M059J (cell line): Measurements from ENCODE around the gene OCA2. TPM values are rescaled to one million over a fixed set of nuclear protein-coding genes. Genes with fewer than 3 reads are reported as not detected.
"Not testable (repeated sequence)": the region's sequence is repeated elsewhere in the genome, so short reads cannot be mapped to it uniquely, and the experiment has no call there.

Experiments used
- DNase-seq: peaks from one replicate; pipeline ENCODE4 v3.0.0-alpha.2; 2012; ENCODE audit warnings: low read depth
- total RNA-seq: library from RNA; depleted of rRNA; stranded (reverse); fragments of >200 nt; shearing (Covaris generic); gene quantifications from 2 replicates; pipeline ENCODE4 v1.2.3, GENCODE V29; 2014

Gene OCA2
- total RNA-seq, 1 experiment from 2014 or later = not detected

DNA sequence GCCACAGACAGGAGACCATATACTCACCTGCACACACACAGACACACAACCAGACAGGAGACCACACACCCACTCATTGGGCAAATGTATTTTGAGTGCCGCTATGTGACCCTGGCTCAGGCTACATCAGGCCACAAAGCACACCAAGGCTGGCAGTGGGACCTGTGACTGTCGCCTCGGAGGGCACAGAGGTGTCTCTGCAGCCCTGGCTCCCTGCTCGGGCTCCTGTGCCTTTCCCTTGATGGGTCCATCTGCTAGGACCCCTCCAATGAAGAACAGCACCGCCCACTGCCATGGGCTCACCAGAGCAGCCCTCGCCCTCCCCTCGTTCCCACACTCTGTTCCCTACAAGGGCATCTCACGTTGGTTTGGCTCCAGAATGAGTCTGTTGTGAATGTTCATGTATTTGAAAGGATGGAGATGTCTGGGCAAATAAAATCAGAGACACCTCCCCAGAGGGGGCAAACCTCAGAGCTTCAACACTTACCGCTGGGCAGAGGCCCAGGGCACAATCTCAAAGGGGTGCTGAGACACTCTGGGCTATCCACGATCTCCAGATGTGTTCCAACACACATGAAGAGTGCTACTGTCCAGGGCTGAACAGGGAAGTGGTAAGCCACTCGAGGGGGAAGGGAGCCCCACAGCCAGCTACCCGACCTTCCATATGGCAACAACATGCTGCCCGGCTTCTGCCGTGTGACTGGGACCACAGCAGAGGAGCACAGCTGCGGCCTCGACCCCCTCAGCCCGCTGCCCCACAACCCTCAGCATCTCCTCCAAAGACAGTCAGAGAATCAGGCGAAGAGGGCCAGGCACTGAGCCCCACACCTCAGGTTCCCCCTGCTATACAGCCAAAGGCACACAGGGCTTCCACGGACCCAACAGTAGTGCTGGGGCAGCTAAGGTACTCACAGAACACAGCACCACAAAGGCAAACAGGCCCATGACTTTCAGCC lies 74.9 kb downstream of the OCA2 start:
- DNase-seq = no peak

DNA sequence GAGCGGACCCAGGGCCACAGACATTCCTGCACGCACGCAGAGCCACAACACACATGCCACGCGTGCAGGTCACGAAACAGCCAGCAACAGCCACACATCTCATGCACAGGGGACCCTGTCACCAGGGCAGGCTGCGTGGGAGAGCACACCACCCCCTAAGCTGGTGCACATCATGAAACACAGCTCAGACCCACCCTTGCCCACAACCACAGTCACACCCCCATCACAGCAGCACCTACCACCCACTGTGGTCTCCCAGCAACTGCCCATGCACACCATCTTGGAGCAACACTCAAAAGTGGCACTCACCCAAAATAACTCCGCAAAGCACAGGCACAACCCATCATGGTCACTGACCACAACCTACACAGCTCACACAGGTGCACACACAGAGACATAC lies 75.7 kb downstream of the OCA2 start:
- no peak for DNase-seq

DNA sequence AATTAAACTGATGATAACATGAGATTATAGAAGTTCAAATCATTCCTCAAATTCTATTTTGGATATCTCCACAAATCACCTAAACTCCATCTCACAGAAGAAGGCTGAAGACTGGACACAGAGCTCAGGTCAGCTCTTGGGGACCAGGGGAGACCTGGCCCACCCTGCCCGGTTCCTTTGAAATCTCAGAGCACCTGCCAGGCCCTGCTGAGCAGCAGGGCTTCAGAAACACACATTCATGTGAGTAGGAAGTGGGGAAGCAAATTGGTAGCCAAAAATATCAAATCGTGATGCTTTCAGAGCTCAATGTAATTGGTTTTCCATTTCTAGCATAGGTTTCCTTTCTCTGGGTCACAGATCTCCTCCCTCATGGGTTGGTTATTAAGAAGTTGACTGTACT lies 76.2 kb downstream of the OCA2 start:
- no peak for DNase-seq

DNA sequence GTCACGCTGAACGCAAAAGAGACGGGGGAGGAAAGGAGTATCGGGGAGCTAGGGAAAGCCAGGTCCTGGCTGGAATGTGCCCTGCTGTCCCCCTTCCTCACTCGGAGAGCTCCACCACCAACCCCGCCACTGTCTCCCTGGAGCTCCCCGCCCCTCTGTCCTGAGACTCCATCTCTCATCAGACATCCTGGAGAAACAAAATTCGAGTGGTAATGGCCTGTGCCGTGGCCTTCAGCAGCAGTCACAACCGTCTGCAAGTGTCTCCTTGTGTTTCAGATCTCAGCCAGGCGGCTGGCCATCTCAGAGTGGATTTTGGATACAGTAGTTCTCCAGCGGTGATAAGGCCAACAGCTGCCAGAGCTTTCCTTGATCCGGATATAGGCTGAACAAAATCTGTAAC lies 76.9 kb downstream of the OCA2 start:
- DNase-seq = no peak

DNA sequence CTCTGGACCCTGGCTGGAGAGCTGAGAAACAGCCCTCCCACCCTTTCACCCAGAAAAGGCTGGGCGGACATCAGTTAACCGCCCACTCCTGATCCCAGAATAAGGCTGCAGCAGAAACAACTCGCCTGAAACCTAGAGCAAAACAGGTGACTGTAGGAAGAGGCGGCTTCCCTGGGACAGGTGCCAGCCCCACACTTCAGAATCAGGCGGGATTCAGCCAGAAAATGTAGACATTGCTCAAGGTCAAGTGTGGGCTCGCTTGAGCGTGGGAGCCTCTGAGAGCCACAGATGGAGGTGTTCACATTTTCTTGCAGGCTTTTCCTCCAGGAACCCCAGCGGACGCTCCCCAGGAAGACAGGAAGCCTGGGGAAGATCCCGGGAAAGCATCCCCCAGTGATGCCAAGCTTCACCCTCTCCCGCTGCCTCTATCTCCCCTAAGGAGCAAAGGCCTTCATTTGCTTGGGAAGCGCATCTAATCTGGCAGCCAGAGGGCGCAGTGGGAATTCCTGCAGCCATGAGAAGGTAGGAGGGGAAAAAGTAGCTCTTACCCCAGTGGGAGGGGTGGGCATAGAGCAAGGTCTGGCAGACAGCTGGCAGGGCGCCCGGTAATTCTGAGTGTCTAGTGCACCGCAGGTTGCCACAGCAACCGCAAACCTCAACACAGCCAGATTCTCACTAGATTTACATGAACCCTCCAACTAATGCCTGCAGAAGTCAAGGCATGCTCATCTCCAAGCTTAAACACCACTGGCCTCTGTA lies 77.7 kb downstream of the OCA2 start:
- DNase-seq = peak; percentile 2

DNA sequence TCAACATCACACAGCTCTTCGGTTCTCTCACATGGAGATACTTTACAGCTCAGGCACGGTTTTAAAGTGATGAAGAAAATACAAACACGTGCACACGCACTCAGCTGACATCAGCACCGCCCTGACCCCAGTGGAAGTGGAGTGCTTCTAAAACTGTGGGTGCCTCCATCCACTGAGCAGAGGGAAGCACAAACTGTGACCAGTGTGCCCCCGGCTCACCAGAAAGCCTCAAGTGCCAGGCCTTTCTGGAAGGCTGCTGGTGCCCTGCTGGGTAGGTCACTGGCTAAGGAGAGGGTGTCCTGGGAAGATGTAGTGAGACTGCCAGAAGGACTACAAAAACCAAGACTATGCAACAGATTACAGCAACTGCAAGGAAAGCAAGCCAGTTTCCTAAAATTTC lies 78.5 kb downstream of the OCA2 start:
- no peak for DNase-seq

DNA sequence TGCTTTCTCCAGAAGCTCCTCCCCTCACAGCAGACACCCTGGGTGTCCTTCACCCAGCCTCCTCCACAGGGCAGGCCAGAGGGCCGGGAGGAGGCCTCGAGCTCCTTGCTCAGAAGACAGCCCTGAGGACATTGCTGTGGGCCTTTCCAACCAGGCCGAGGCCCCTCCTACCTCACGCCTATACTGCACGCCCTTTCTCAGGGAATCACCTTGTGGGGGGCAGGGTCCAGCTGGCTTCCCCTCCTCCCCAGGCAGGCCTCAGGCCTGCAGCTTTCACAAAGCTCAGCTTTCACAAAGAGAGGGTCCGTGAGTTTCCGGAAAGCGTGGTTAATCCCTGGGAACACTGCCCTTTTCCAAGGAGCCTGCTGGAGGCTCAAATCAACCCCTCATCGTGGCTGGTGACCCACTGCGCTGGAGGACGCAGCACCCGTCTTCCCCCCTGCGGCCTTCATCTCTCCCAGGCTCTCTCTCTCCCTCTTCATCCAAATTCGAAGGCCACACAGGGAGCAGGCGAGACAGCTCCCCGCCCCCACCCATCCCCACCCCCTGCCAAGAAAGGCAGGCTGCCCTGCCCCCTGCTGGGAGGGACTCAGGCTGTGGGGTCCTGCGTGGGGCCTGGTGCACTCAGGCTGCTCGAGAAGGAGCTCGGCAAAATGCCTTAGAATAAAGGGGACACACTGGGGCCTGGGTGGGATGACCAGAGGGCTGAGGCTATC lies 79.4 kb downstream of the OCA2 start:
- DNase-seq = no peak

DNA sequence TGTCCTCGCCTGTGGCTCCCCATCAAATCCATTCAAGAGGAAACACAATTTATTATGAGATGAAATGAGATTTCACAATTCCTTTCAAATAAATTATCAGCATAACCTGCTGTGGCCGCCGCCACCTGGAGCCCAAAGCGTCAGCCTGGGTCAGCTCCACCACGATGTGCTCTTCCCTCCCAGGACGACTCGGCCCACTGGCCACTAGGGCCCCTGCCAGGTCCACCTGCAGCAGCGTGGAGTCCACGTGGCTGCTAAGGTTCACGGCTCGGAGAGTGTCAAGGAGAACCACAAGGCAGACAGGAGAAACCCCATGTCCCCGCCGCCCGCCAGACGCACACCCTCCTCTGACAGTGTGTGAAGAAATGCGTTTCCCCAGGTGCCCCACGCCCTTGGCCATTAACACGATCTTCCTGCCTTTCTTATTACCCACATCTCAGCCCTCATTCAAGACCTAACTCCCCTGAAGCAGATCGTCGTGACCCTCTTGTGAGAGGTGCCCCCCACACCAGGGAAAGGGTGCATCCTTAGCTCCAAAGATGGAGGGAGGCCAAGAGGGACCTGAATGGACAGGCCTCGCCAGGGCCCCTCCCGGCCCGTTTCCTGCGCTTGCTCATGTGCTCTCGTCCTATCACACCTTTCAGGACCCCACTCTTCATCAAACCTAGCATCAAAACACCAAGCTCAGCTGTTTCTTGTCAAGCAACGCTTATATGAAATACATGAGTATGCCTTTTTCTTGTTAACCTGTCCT lies 80.6 kb downstream of the OCA2 start:
- DNase-seq = no peak

DNA sequence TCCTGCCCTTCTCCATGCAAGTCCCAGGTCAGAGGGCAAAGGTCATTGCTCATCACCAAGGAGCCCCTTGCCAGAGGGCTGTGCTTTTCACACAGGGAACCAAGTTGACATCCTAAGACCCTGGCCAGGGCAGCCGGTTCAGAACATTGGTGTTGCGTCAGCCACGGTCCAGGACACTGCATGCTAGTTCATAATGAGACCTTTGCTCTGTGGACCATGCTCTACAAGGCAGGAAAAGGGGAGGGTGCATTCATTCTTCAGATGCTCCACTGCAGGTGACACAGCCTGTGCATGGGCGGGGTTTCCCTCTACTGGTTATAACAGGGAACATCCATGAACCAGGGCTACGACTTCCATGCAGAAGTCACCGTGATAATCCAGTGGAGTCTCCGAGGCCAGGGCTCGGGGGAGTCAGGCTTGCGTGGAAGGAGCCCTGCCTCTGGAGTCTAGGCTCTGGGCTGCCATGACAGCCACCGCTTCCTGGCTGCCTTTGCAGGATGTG lies 81.6 kb downstream of the OCA2 start:
- peak; percentile 2 for DNase-seq

DNA sequence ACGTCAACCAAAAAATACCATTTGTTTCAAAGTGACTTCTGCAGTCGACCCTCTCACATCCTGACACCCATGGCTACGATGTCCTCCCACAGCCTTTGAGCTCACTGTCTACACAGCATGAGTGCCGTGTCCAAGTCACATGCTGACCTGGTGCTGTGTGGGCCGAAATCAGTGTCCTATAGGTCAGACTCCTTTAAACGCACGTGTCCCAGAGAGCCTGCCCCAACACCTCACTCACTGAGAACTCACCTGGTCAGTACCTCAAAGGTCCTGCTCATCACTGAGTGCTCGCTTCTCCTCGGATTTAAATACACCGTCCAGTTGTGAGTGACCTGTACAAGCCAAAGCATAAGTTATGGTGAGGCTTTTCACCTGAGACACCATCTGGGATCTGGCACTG lies 83.3 kb downstream of the OCA2 start:
- no peak for DNase-seq

DNA sequence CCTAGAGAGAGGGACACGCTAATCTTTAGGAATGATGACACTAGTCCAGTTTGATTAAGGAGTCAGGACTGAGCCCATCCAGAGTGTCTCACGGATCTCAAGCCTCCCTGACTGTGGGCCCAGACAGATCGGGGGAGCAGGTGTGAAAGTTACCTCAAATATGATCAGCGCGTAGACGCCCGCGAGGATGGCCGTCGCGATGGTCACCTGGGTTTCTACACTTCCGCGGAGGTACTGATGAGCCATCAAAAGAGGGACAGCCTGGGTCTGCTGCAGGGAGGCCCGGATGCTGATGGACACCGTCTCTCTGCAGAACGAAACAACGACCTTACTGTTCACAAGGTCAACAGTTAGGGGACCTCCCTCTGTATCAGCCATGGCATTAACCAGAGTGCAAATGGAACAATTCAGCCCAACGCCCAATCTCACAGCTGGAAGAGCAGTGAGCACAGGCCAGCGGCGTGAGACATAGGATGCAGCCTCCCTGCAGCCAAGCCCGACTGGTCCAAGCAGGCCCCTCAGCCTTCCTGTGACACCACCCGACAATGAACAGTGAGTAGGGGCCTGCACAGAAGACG lies 84.4 kb downstream of the OCA2 start:
- no peak for DNase-seq

DNA sequence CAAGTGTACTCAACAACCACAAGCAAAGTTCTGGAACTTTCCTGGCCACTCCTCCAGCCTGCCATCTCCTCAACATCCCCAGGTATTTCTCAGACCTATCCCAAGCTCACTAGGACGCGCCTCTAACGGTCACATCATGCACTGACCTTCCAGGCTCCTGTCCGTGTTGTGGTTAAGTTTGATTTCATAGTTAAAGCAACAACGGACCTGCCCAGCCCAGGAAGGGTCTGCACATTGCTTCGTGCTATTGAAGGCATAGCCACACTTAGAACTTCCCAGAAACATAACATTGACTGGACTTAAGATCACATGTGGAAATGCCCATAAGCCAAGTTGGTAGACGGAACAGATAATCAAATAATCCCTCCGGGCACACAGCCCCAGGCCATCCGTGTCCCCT lies 85.1 kb downstream of the OCA2 start:
- no peak for DNase-seq

DNA sequence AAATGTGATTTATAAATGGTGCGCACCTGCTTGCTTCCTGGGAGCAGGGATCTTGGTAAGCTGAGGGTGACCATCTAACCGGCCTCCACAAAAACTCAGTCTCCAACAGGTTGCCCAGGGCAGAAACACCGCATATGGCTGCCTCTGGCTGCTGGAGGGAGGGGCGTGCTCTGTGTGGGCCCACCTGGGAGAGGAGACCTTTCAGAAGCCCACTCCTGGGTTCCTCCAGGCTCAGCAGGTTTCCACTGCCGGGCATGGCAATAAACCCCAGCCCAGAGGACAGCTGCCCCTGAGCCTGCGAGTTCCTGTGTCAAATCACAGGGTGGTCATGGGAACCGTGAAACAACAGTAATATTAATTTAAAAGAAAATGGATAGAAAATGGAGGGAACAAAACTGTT lies 85.6 kb downstream of the OCA2 start:
- DNase-seq = no peak

DNA sequence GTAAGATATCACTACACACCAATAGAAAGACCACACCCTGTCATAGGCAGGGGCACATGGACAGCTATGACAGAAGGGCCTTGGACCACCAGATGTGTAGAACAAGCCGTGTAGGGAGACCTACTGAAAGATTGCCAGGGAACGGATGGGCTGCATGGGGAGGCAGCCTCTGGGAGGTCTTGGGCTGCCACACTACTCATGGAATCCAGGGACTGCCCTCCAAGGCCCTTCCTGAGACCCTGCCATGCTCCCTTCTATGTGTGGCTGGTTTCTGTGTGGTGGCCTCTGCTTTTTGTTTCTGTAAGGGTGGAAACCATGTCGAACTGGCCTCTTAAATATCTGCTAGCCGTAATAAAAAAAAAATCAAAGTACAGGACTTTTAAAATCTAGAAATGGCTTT lies 86.9 kb downstream of the OCA2 start:
- no peak for DNase-seq

DNA sequence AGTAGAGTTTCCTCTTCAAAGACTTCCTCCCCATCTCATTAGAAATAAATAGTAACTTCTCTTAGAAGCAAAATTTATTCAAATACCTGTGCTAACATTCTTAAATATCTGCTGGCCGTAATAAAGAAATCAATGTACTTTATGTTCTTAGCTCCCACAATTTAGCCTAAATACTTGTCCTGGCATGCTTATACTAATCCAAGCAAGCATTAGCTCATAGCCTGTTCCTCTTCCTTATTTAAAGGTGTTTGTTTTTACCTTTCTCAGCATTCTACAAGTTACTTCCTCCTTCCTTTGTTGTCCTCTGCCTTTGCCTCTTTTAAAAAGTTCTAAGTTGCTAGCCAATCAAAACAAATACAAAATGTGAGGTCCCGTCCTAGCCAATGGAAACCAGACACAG lies 90.9 kb downstream of the OCA2 start:
- DNase-seq = not testable (repeated sequence)

DNA sequence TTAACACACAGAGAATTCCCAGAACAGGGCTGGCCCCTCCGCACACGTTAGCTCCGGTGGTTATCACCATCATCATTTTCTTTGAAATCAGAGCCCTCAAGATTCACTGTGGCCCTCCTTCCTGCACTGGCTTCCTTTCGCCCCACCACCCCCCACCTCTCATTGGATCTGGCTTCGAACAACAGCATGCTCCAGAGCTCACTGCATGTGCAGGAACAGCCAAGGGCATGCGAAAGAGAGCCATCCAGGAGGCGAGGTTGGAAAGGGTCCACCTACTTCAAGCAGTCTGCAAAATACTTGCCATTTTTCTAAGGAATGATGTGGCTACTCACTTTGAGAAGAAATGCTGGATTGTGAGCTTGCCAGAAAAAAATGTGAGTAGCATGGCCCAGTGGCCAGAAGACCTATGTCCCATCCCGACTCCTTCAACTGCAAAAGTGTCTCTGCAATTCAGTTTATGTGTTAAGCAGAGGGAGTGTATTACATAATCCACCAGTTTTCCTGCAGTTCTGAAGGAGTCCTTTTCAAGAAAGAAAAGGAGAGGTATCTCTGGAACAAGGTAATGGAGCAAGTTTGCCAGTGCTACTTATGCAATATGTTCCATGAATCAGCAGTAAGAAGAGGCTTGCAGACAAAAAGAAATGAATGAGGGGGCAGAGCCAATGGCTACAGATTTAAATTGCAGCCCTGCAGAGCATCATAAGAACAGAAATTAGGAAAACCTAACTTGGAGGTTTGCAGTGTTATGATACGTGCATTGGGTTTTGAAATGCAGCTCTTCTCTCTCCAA lies 92.8 kb downstream of the OCA2 start:
- DNase-seq = no peak

DNA sequence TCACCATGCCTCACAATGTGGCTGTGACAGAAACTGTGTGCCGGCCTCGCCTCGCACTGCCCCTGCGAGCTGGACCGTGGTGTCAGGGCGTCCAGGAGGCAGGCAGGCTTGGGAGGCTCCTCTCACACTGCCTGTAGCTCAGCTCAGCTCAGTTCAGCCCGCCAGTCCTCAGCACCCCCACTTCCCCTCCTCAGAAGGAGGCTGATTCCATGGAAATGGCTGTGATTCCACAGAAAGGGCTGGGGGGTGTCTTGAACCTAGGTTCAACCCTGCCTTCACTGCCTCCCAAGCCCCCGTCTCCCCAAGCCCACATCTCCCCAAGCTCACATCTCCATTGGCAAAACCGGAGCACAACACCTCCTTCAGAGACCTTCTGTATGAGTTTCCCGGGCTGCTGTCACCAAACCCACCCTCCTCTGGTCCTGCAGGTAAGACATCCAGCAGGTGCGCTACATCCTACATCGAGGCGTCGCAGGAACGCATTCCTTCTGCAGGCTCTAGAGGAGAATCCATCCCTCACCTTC lies 94.0 kb downstream of the OCA2 start:
- DNase-seq = no peak

DNA sequence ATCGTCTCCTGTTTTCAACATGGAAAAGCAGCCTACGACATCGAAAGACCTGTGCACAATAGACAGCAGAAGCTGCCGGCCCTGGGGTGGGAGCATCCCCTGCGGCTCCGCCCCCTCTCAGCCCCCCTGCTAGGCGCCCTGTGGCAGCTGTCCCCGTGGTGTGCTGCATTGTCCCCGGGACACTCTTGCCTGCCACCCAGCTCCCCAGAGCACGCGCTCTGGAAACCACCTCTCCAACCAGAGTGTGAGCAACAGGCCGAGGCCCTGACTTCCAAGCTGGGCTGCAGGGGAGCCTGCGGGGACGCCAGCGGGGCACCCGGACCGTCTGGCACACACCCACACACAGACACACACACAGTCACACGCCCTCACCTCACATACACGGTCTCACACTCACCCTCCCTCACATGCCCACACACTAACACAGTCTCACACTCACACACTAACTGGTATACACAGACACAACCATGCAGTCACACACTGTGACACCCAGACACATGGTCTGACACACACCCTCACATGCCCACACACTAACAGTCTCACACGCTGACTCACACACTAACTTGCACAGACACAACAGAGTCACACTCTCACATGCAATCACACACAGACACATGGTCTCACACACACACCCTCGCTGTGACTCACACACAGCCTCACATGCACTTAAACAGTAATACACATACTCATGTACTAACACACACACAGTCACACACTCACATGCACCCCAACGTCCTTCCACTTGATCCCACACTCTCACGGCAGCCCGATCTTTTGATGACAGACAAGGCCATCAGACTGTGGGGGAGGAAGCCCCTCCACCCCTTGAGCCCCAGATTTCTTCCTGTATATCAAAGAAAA lies 94.7 kb downstream of the OCA2 start:
- no peak for DNase-seq
